Measurements from ENCODE around the gene PSME1. TPM values are rescaled to one million over a fixed set of nuclear protein-coding genes. Genes with fewer than 3 reads are reported as not detected.

Gene PSME1
- total and polyA plus RNA-seq, 2 donors (not counting 3 experiments of a cell fraction or from before 2014, with no cell fraction given), result 98.1 to 135 TPM

GRCh38 chr14:24113379-24113800 is 22.6 kb upstream of the PSME1 start:
- Histone ChIP-seq H2AFZ (ENCODE audit: low read depth, low read length) (peak overlapping the region; percentile 97), H3K9me1 (replicated peaks; ENCODE audit: control insufficient read depth, extremely low read depth, insufficient read depth, low read length) (no peaks in the 10 kb centered on the region), H3K4me3 (replicated peaks in 1 of 3; ENCODE audit: insufficient read depth in 1 of 3, low read depth in 1 of 3, low read length in 3 of 3) (peak overlapping the region; percentile 46 to 92 (median 84)), H4K20me1 (replicated peaks; ENCODE audit: control insufficient read depth, extremely low read depth, insufficient read depth, low read length) (no peaks in the 10 kb centered on the region), H3K79me2 (ENCODE audit: control insufficient read depth, insufficient read depth, low read length) (no peaks in the 10 kb centered on the region), H3K27me3 (ENCODE audit: control insufficient read depth in 2 of 2, insufficient read depth in 2 of 2, low read length in 2 of 2) (no peaks in the 10 kb centered on the region), H3K9me3 (replicated peaks; ENCODE audit: control insufficient read depth, insufficient read depth, low read length) (no peaks in the 10 kb centered on the region), H3K9ac (replicated peaks; ENCODE audit: extremely low read depth, insufficient read depth, low read length) (peak overlapping the region; percentile 88), H3K27ac (ENCODE audit: insufficient read depth, low read depth, low read length) (peak overlapping the region; percentile 88), H3K4me1 (ENCODE audit: control insufficient read depth, extremely low read depth, insufficient read depth, low read length) (peaks cover 18% of the 10 kb centered on the region), H3K4me2 (ENCODE audit: insufficient read depth, low read length) (peak overlapping the region; percentile 90), H3K36me3 (ENCODE audit: control insufficient read depth in 2 of 2, extremely low read depth in 1 of 2, insufficient read depth in 2 of 2, low read length in 2 of 2) (peaks cover 4 to 5% of the 10 kb centered on the region in 2 experiments)
- TF ChIP-seq JUN (IDR thresholded peaks at IDR 0.05; ENCODE audit: borderline replicate concordance, insufficient read depth, insufficient read length, low read depth) (no peak), CTCF (IDR thresholded peaks at IDR 0.05; ENCODE audit: extremely low read depth in 1 of 2, insufficient read depth in 1 of 2, low read depth in 1 of 2, low read length in 2 of 2) (no peak), GATA2 (IDR thresholded peaks at IDR 0.05; ENCODE audit: insufficient read depth, insufficient read length, low read depth, low read length) (no peak), POLR2AphosphoS5 (IDR thresholded peaks at IDR 0.05; ENCODE audit: insufficient read depth, low read depth, low read length) (no peak), EZH2 (IDR thresholded peaks at IDR 0.05; ENCODE audit: borderline replicate concordance, low read depth, low read length, severe bottlenecking) (no peak), FOS (IDR thresholded peaks at IDR 0.05; ENCODE audit: borderline replicate concordance, insufficient read depth, low read length) (no peak), POLR2A (IDR thresholded peaks at IDR 0.05; ENCODE audit: low read depth, low read length) (no peak), MYC (IDR thresholded peaks at IDR 0.05; ENCODE audit: low read depth, low read length) (no peak), MAX (IDR thresholded peaks at IDR 0.05; ENCODE audit: insufficient read depth, insufficient read length) (no peak)
- POLR2A ChIA-PET, result interaction anchor here (2.0 to 2.3 kb wide), 2 partner anchors 19 to 33 kb away, joined by 11 to 13 read pairs; partner anchors contain the start of genes PCK2 and PSME2
- BruUV-seq (replicated peaks), result no TSS peak
- DNase-seq (ENCODE audit: low read depth, low spot score) (no peak), FAIRE-seq (peak; percentile 21)
- intact Hi-C loops (cut with micrococcal nuclease) (loop anchor here (5.0 kb wide), 1 partner anchor 1181 kb away; no protein-coding TSS in a partner anchor), dilution Hi-C loops (cut with MboI; ENCODE audit: extremely low pct_ligation_motif_present, low sequenced_read_pairs) (no loop called here)
- CTCF ChIA-PET, result interaction anchor here (1.5 to 2.9 kb wide), 6 partner anchors 19 to 56 kb away, joined by 5 to 27 read pairs (median 12); partner anchors contain the start of genes EMC9, IRF9 and PCK2

All from endothelial cell of umbilical vein (primary cell).